K562 treated with DMSO at 1 percent for 4 hours (cell line): ENCODE data around the gene ZNF362. TPM values are rescaled to one million over a fixed set of nuclear protein-coding genes. Genes with fewer than 3 reads are reported as not detected.

Experiments
- total RNA-seq: library from RNA; unstranded; fragments of 300-600 nt; gene quantifications from 2 replicates; pipeline ENCODE4 v1.2.3, GENCODE V29; 2022; ENCODE audit not compliant: insufficient read depth

ZNF362 gene, protein sequence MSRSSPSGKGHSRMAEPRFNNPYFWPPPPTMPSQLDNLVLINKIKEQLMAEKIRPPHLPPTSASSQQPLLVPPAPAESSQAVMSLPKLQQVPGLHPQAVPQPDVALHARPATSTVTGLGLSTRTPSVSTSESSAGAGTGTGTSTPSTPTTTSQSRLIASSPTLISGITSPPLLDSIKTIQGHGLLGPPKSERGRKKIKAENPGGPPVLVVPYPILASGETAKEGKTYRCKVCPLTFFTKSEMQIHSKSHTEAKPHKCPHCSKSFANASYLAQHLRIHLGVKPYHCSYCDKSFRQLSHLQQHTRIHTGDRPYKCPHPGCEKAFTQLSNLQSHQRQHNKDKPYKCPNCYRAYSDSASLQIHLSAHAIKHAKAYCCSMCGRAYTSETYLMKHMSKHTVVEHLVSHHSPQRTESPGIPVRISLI
- 1.2 and 1.7 TPM in 2 replicates for total RNA-seq

DNA sequence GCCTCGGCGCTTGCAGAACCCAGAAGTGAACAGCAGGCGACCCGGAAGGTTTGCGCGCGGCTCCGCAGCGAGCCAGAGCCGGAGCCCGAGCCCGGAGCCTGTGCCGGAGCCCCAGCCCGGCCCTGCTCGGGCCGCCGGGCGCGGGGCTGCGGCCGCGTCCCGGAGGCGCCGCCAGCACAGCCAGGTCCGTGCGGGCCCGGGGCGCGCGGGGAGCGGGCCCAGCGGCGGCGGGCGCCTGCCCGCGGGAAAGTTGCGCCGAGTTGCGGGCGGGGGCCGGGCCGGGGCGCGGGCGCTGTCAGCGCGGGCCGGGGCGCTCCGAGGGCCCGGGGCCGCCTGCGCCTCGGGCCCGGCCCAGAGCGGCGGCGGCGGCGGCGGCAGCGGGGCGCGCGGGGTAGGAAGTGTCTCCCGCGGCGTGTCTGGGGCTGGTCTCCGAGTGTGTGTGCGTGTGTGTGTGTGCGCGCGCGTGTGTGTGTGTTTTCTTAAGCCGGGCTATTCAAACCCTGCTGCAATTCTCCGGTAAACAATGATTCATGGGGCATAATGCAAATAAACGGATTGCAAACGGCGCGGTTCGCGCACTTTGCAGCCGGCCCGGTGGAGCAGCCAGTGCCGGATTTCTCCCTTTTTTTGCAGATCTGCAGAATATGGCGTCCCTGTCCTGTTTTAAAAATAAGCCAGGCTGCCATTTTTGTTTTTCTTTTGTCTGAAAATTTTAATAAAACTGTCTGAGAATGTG lies at the start of gene ZNF362:
ZNF362 (plus strand) TSS at position 22 of the 736 bp plus-strand sequence. CDS start 14,083 bp downstream, outside the sequence.

GRCh38 chr1:33320619-33321165 lies 64.4 kb downstream of the ZNF362 start, which contains the start of gene A3GALT2:
Gene A3GALT2, minus strand, starts transcription at chr1:33321098. Its CDS starts 0 bp downstream, at chr1:33321098.

Other genes starting within 250 kb of the ZNF362 start
- 191 and 291 TPM in 2 replicates for gene AK2, start 219.6 kb upstream of the ZNF362 start, total RNA-seq
- 1.3 TPM in 2 replicates for gene AZIN2, start 175.3 kb upstream of the ZNF362 start, total RNA-seq
- 4.6 and 5.1 TPM in 2 replicates for gene TRIM62, start 74.4 kb upstream of the ZNF362 start, total RNA-seq
- gene A3GALT2, start 64.6 kb downstream of the ZNF362 start, total RNA-seq, result not detected in 2 replicates
- gene PHC2, start 174.6 kb downstream of the ZNF362 start, total RNA-seq, result 57.7 and 68.1 TPM in 2 replicates
- gene ZSCAN20, start 216.2 kb downstream of the ZNF362 start, total RNA-seq, result 2.3 and 2.9 TPM in 2 replicates